WI38 (cell line): ENCODE results near the gene NAV2.

Source experiments
- H3K4me3 ChIP-seq: 2 replicates; pipeline ENCODE4 v1.5.1; 2011; ENCODE audit warnings: low read depth, mild to moderate bottlenecking, control low read depth, low read length
- CTCF ChIP-seq: IDR thresholded peaks from 2 replicates; pipeline ENCODE4 v1.5.1; 2012; ENCODE audit warnings: low read depth, mild to moderate bottlenecking, control low read depth, low read length

The NAV2 gene

GRCh38 chr11:19712281-19713195 lies at the start of gene NAV2:
Gene NAV2, plus strand, starts transcription at chr11:19712837. Its CDS starts 859 bp downstream, at chr11:19713696.
- H3K4me3 ChIP-seq: peak within 1 kb of the TSS; percentile 82
- no peak for TF ChIP-seq CTCF

- no peak overlapping the region for H3K4me3 ChIP-seq
- TF ChIP-seq CTCF: no peak
Observed at GRCh38 chr11:19663206-19663605, 49.4 kb upstream of the NAV2 start.

- TF ChIP-seq CTCF: no peak
- no peak overlapping the region for H3K4me3 ChIP-seq
Observed at GRCh38 chr11:19664886-19665548, 47.6 kb upstream of the NAV2 start.

- H3K4me3 ChIP-seq: no peak overlapping the region
- TF ChIP-seq CTCF: no peak
Observed at GRCh38 chr11:19666951-19667350, 45.7 kb upstream of the NAV2 start.

- TF ChIP-seq CTCF: no peak
- H3K4me3 ChIP-seq: no peak overlapping the region
Observed at GRCh38 chr11:19669511-19669910, 43.1 kb upstream of the NAV2 start.

- no peak for TF ChIP-seq CTCF
Observed at GRCh38 chr11:19670030-19670791, 42.4 kb upstream of the NAV2 start.

More at GRCh38 chr11:19670030-19670791, 42.4 kb upstream of the NAV2 start:
- H3K4me3 ChIP-seq: no peak overlapping the region
